Suprapubic skin (tissue), 4 donors: Measurements from ENCODE around the gene PHF21A. TPM values are rescaled to one million over a fixed set of nuclear protein-coding genes. Genes with fewer than 3 reads are reported as not detected.

Experiments
- DNase-seq, 2 donors: peaks; one replicate each; pipeline ENCODE4 v3.0.0-alpha.2; 2019; ENCODE audit warnings: low spot score in 2 of 2
- H3K27ac ChIP-seq: fragments of 200-600 bp; sonication (generic); one replicate; pipeline ENCODE4 v1.5.1; 2019
- H3K27me3 ChIP-seq: fragments of 200-600 bp; sonication (generic); one replicate; pipeline ENCODE4 v1.5.1; 2019
- H3K36me3 ChIP-seq: fragments of 200-600 bp; sonication (generic); one replicate; pipeline ENCODE4 v1.5.1; 2019
- H3K4me1 ChIP-seq: fragments of 200-600 bp; sonication (generic); one replicate; pipeline ENCODE4 v1.5.1; 2019
- H3K4me3 ChIP-seq: fragments of 200-600 bp; sonication (generic); one replicate; pipeline ENCODE4 v1.5.1; 2019; ENCODE audit warnings: mild to moderate bottlenecking
- H3K9me3 ChIP-seq: fragments of 200-600 bp; sonication (generic); one replicate; pipeline ENCODE4 v1.5.1; 2019
- EP300 ChIP-seq: sonication (generic); formaldehyde crosslinking; IDR thresholded peaks from one replicate; pipeline ENCODE4 v1.6.1; 2017; ENCODE audit warnings: antibody characterized with exemption
- POLR2A ChIP-seq, 2 donors: fragments of 450-650 bp; IDR thresholded peaks; one replicate each; pipeline ENCODE4 v1.6.1; 2017; ENCODE audit warnings: antibody characterized with exemption in 2 of 2, mild to moderate bottlenecking in 2 of 2, moderate library complexity in 2 of 2
- POLR2AphosphoS5 ChIP-seq, 3 donors: sonication (generic); formaldehyde crosslinking; IDR thresholded peaks; one replicate each; pipeline ENCODE4 v1.6.1; 2017; ENCODE audit warnings: antibody characterized with exemption in 3 of 3
- WGBS: methylation state at CpG from one replicate; pipeline ENCODE4 v1.1.5; 2018; 5-methylcytosine and 5-hydroxymethylcytosine counted together
- total RNA-seq, 4 donors: library from RNA; depleted of rRNA; stranded (reverse); fragments of >200 nt; gene quantifications; one replicate each; pipeline ENCODE4 v1.1.0, GENCODE V29; 2016
- TF ChIP-seq, protein P1 (sequence below), 2 donors: fragments of 200-600 bp in 1 of 2; fragments of 450-650 bp in 1 of 2; sonication (generic) in 1 of 2; IDR thresholded peaks; one replicate each; pipeline ENCODE4 v1.5.1; 2016 to 2019; ENCODE audit warnings: antibody characterized with exemption in 2 of 2, mild to moderate bottlenecking in 1 of 2, moderate library complexity in 1 of 2

PHF21A gene
- total RNA-seq, 4 donors from 2014 or later: 15.1 to 89.2 (median 26.6) TPM

DNA sequence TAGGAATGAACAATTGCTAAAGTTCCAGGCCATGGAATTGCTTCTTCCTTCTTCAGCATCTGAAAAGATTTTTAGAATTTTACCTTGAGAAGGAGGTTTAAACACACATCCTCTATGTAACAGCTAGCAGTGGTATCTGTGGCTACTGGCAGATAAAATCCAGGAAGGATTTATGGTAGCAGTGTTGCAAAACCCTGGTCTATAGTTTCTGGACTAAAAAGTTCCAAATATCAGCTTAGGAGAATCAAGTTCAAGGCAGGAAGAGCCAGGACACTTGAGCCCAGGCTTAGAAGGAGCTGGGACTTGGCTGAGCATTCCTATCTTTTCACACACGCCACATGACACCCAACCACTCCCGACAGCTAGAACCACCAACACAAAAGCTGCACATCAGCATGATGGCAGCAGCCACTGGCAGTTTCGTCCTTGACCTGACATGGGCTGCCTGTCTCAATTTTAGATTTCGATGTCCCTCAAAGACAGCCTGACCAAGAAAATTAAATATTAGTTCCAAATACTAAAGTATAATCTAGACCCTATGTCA lies 184.7 kb downstream of the PHF21A start:
- peaks cover 51% of the 10 kb centered on the region for H3K36me3 ChIP-seq
- WGBS: 80% methylated on average over 4 of the region's 4 CpGs

DNA sequence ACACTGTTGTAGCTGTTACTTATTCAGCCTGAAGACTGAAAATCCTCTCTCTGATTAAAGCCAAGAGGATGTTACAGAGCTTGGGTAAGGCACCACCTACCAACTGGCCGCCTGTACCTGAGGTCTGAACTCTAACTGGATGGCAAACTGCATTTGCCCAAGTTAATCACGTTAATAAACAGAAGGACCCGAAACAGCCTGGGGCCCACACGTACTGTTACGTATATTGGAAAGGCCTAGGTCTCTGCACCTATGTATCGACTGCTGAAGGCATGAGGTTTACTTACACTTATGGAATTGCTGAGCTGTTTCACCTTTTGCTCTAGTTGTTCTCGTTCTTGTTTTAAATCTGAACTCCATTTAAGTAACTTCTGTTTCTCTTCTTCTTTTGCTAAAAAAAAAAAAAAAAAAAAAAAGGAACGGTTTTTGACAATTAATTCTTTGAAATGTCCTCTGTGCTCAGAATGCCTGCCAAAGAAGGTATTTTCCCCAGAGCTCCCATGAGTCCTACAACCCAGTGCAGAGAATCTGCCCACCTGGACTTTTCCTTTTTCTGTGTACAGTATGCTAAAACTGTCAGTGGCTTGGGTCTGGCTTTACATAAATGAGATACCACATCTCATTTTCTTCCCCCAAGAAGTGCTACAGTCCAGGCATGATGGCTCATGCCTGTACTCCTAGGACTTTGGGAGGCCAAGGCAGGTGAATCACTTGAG lies 185.7 kb downstream of the PHF21A start:
- H3K4me1 ChIP-seq: peaks cover 42% of the 10 kb centered on the region
- TF ChIP-seq, protein P1, sequence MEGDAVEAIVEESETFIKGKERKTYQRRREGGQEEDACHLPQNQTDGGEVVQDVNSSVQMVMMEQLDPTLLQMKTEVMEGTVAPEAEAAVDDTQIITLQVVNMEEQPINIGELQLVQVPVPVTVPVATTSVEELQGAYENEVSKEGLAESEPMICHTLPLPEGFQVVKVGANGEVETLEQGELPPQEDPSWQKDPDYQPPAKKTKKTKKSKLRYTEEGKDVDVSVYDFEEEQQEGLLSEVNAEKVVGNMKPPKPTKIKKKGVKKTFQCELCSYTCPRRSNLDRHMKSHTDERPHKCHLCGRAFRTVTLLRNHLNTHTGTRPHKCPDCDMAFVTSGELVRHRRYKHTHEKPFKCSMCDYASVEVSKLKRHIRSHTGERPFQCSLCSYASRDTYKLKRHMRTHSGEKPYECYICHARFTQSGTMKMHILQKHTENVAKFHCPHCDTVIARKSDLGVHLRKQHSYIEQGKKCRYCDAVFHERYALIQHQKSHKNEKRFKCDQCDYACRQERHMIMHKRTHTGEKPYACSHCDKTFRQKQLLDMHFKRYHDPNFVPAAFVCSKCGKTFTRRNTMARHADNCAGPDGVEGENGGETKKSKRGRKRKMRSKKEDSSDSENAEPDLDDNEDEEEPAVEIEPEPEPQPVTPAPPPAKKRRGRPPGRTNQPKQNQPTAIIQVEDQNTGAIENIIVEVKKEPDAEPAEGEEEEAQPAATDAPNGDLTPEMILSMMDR (IDR thresholded peaks at IDR 0.05): no peak
- TF ChIP-seq POLR2A (IDR thresholded peaks at IDR 0.05) (no peak), EP300 (no peak), POLR2AphosphoS5 (IDR thresholded peaks at IDR 0.05) (no peak)
- H3K36me3 ChIP-seq: peaks cover 46% of the 10 kb centered on the region
- H3K27me3 ChIP-seq: no peaks in the 10 kb centered on the region
- no peaks in the 10 kb centered on the region for H3K9me3 ChIP-seq
- no peak for DNase-seq
- WGBS: 86% methylated on average over 8 of the region's 8 CpGs
- no peak overlapping the region for H3K4me3 ChIP-seq
- no peak overlapping the region for H3K27ac ChIP-seq

More for the DNA sequence above, 184.7 kb downstream of the PHF21A start:
- H3K27me3 ChIP-seq: no peaks in the 10 kb centered on the region
- H3K4me3 ChIP-seq: no peak overlapping the region
- H3K9me3 ChIP-seq: no peaks in the 10 kb centered on the region
- H3K4me1 ChIP-seq: peaks cover 32% of the 10 kb centered on the region
- no peak overlapping the region for H3K27ac ChIP-seq
- DNase-seq: no peak
- TF ChIP-seq EP300: no peak
- TF ChIP-seq, protein P1 (IDR thresholded peaks at IDR 0.05): no peak
- TF ChIP-seq POLR2A (IDR thresholded peaks at IDR 0.05): no peak
- no peak for TF ChIP-seq POLR2AphosphoS5 (IDR thresholded peaks at IDR 0.05)

DNA sequence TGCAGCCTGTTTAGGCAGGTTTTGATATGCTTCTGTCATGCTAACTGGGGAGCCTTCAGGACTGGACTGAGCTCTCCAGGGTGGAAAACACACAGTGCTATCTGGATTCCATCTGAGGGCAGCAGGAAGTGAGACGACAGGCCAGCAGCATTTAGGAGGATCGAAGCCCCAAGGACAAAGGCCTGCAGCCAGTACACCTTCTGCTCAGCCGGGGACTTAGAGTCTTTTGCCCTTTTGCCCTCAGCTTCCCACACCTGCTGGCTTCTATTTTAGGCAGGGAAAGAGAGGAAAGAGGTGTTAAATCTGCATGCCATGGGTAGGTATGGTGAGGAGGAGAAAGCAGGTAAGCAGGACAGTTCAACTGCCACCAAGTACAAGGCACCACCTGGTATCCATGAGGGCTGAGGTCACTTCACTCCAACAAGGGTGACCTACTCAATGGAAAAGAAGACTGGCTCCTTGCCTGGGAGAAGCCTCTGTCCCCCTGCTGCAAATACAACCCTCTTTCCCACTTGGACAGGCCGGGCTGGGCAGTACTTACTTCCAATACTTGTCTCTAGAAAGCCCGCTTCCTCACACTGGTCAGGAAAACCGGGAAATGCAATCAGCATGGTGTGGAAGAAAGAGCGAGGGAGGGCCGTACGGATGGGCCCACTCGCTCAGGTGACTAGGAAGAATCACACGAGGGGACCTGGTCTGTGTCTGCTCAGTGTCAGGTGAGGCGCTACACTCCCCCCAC lies 186.5 kb downstream of the PHF21A start:
- Histone ChIP-seq H3K27ac (no peak overlapping the region), H3K4me3 (no peak overlapping the region), H3K36me3 (peaks cover 46% of the 10 kb centered on the region), H3K4me1 (peaks cover 50% of the 10 kb centered on the region), H3K9me3 (no peaks in the 10 kb centered on the region), H3K27me3 (no peaks in the 10 kb centered on the region)
- TF ChIP-seq EP300 (no peak), POLR2AphosphoS5 (IDR thresholded peaks at IDR 0.05) (no peak)
- TF ChIP-seq, protein P1 (IDR thresholded peaks at IDR 0.05): no peak
- 70% methylated on average over 12 of the region's 12 CpGs for WGBS
- no peak for DNase-seq

DNA sequence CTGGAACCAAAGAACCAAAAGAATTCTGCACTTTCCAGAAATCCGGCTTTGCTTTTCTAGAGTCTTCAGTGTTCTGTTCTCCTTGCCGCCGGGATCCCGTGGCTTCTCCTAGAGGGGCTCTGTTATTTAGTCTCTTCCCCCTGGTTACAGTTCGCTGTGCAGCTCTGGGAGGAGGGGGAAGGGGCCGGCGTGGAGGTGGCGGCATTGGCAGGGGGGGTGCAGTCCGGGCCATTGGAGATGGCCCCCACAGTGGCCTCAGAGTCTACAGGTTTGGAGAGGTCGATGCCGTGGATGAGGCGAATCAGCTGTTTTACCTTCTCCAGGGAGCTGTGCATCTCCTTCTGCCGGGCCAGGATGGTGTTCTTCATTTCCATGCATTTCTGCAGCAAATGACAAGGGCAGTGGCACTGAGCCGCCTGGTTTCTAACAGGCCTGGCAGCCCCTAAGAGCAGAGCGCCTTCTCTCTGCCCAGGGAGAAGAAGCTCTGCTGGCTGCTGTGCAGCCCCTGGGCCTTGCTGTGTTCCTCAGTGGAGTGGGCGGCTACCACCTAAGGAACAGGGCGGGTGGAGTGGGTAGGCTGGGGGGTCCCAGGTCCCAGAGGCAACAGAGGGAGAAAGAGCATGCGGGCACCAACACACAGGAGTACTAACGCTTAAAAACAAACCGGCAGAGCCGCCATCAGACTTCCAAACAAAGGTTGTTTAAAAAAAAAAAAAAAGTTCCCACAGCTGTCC lies 187.2 kb downstream of the PHF21A start:
- no peak for TF ChIP-seq EP300
- TF ChIP-seq, protein P1 (IDR thresholded peaks at IDR 0.05): no peak
- TF ChIP-seq POLR2AphosphoS5 (IDR thresholded peaks at IDR 0.05): no peak
- TF ChIP-seq POLR2A (IDR thresholded peaks at IDR 0.05): no peak
- Histone ChIP-seq H3K27ac (peak overlapping the region; percentile 35), H3K27me3 (no peaks in the 10 kb centered on the region), H3K4me3 (peak overlapping the region; percentile 18), H3K4me1 (peaks cover 57% of the 10 kb centered on the region), H3K36me3 (peaks cover 46% of the 10 kb centered on the region), H3K9me3 (no peaks in the 10 kb centered on the region)
- DNase-seq: no peak
- 67% methylated on average over 16 of the region's 21 CpGs for WGBS
